B cell (primary cell): ENCODE measurements around the gene MCCD1. TPM values are rescaled to one million over a fixed set of nuclear protein-coding genes. Genes with fewer than 3 reads are reported as not detected.
A peak's percentile ranks its signal among the peaks of the same experiment; 100 is the strongest.

Experiments
- ATAC-seq: fragments of 200-7000 bp; cut with Tn5 transposase; one replicate; pipeline ENCODE4 v1.10.0; 2021; ENCODE audit warnings: low read depth, mild to moderate bottlenecking, moderate number of reproducible peaks, moderate library complexity
- CTCF ChIA-PET: fragments of 350-600 bp; sonication (Branson Sonifier 250); formaldehyde crosslinking; loops from one replicate; lab custom pipeline; 2021; ENCODE audit warnings: antibody characterized with exemption, inconsistent platforms; lab: Charles Lee
- POLR2A ChIA-PET: fragments of 350-600 bp; sonication (Branson Sonifier 250); formaldehyde crosslinking; loops from one replicate; lab custom pipeline; 2021; ENCODE audit warnings: antibody characterized with exemption; lab: Charles Lee
- DNase-seq: peaks from one replicate; pipeline ENCODE4 v3.0.0; 2013
- H2AFZ ChIP-seq: 2 replicates; pipeline ENCODE4 v1.6.1; 2012; ENCODE audit warnings: mild to moderate bottlenecking, low read depth, low read length; ENCODE audit not compliant: insufficient read depth, poor library complexity, severe bottlenecking
- H3K27ac ChIP-seq, 2 donors: 1 replicate in 1 of 2; 2 replicates in 1 of 2; pipeline ENCODE4 v1.5.1; 2012 to 2013; ENCODE audit warnings: low read length in 2 of 2, mild to moderate bottlenecking in 2 of 2, moderate library complexity in 1 of 2
- H3K27me3 ChIP-seq, 4 experiments: fragments of 200-600 bp in 1 of 4; sonication (generic) in 1 of 4; replicated peaks in 1 of 4; 1 replicate in 2 of 4; 2 replicates in 2 of 4; pipeline versions ENCODE4 v1.6.1 to v1.7.0; 2013 to 2016; ENCODE audit warnings: low read length in 3 of 4, mild to moderate bottlenecking in 2 of 4, mixed read lengths in 1 of 4, moderate library complexity in 1 of 4; ENCODE audit not compliant: insufficient read depth in 4 of 4, control insufficient read depth in 3 of 4; ENCODE audit errors: control extremely low read depth in 1 of 4
- H3K36me3 ChIP-seq, 2 experiments: replicated peaks in 1 of 2; 1 replicate in 1 of 2; 2 replicates in 1 of 2; pipeline versions ENCODE4 v1.6.1 to v1.7.1; 2013; ENCODE audit warnings: low read length in 1 of 2; ENCODE audit not compliant: insufficient read depth in 2 of 2, control insufficient read depth in 1 of 2; ENCODE audit errors: control extremely low read depth in 1 of 2, extremely low read depth in 1 of 2
- H3K4me1 ChIP-seq, 2 donors: fragments of 200-600 bp in 1 of 2; sonication (generic) in 1 of 2; 1 replicate in 1 of 2; 2 replicates in 1 of 2; pipeline versions ENCODE4 v1.5.1 to v1.6.1; 2013 to 2017; ENCODE audit warnings: low read length in 2 of 2; ENCODE audit not compliant: control insufficient read depth in 2 of 2, insufficient read depth in 2 of 2
- H3K4me2 ChIP-seq: replicated peaks from 2 replicates; pipeline ENCODE3; 2012; ENCODE audit warnings: mild to moderate bottlenecking, low read depth, low read length; ENCODE audit not compliant: poor library complexity, severe bottlenecking
- H3K4me3 ChIP-seq, 5 experiments: fragments of 200-600 bp in 1 of 5; sonication (generic) in 1 of 5; 1 replicate in 3 of 5; 2 replicates in 2 of 5; pipeline versions ENCODE4 v1.5.1 to v1.7.0; 2011 to 2016; ENCODE audit warnings: low read length in 4 of 5, mild to moderate bottlenecking in 4 of 5, low read depth in 2 of 5, control low read depth in 1 of 5, moderate library complexity in 1 of 5; ENCODE audit not compliant: insufficient read depth in 1 of 5; ENCODE audit errors: control extremely low read depth in 1 of 5, extremely low read depth in 1 of 5
- H3K79me2 ChIP-seq: fragments of 200-600 bp; sonication (generic); one replicate; pipeline ENCODE4 v1.6.0; 2016; ENCODE audit warnings: low read length; ENCODE audit not compliant: control insufficient read depth, insufficient read depth
- H3K9ac ChIP-seq: fragments of 200-600 bp; sonication (generic); 2 replicates; pipeline ENCODE4 v1.6.1; 2017; ENCODE audit warnings: mild to moderate bottlenecking, low read length, moderate library complexity
- H3K9me3 ChIP-seq, 3 donors: one replicate each; pipeline versions ENCODE4 v1.6.1 to v1.7.1; 2013; ENCODE audit warnings: low read length in 2 of 3; ENCODE audit not compliant: control insufficient read depth in 2 of 3, insufficient read depth in 1 of 3; ENCODE audit errors: control extremely low read depth in 1 of 3
- H4K20me1 ChIP-seq: 2 replicates; pipeline ENCODE4 v1.6.0; 2012; ENCODE audit warnings: mild to moderate bottlenecking, low read length; ENCODE audit not compliant: insufficient read depth, control insufficient read depth, poor library complexity, severe bottlenecking
- H3K27ac Mint-ChIP-seq: one replicate; pipeline ENCODE4 v1.8.0; 2021; ENCODE audit warnings: mixed read lengths
- H3K27me3 Mint-ChIP-seq: one replicate; pipeline ENCODE4 v1.8.0; 2021; ENCODE audit warnings: mixed read lengths
- H3K4me1 Mint-ChIP-seq: one replicate; pipeline ENCODE4 v1.8.0; 2021; ENCODE audit warnings: mixed read lengths
- H3K4me3 Mint-ChIP-seq: one replicate; pipeline ENCODE4 v1.8.0; 2021; ENCODE audit warnings: mixed read lengths
- H3K9me3 Mint-ChIP-seq: one replicate; pipeline ENCODE4 v1.8.0; 2022; ENCODE audit warnings: mixed read lengths; ENCODE audit not compliant: insufficient read depth
- CTCF ChIP-seq: fragments of 200-600 bp; IDR thresholded peaks from one replicate; pipeline ENCODE4 v1.8.0; 2022; ENCODE audit warnings: antibody characterized with exemption, mild to moderate bottlenecking
- EZH2 ChIP-seq: IDR thresholded peaks from 2 replicates; pipeline ENCODE4 v1.6.1; 2012; ENCODE audit warnings: borderline replicate concordance, low read depth, mild to moderate bottlenecking, moderate library complexity, low read length; ENCODE audit not compliant: insufficient read depth, poor library complexity, severe bottlenecking
- WGBS: methylation state at CpG from one replicate; pipeline ENCODE4 v1.1.5; 2013; ENCODE audit warnings: missing lambda C conversion rate; ENCODE audit not compliant: insufficient coverage; 5-methylcytosine and 5-hydroxymethylcytosine counted together
- intact Hi-C: fragments of 100-400 bp; cut with micrococcal nuclease; formaldehyde crosslinking; loops from one replicate; pipeline ENCODE4 v1.10.0; 2022
- polyA plus RNA-seq: library from polyadenylated mRNA; depleted of rRNA; stranded (reverse); fragments of >200 nt; gene quantifications from 2 replicates; pipeline ENCODE4 v1.2.3, GENCODE V29; 2012
- total RNA-seq, 2 donors: library from RNA; stranded (reverse); fragments of 120-200 nt in 1 of 2; gene quantifications; 1 replicate in 1 of 2; 2 replicates in 1 of 2; pipeline versions ENCODE4 v1.2.3 to v1.2.4, GENCODE V29; 2013 to 2022

MCCD1 gene
- total and polyA plus RNA-seq, 2 donors (not counting 1 experiment from before 2014, with no cell fraction given) = not detected

DNA sequence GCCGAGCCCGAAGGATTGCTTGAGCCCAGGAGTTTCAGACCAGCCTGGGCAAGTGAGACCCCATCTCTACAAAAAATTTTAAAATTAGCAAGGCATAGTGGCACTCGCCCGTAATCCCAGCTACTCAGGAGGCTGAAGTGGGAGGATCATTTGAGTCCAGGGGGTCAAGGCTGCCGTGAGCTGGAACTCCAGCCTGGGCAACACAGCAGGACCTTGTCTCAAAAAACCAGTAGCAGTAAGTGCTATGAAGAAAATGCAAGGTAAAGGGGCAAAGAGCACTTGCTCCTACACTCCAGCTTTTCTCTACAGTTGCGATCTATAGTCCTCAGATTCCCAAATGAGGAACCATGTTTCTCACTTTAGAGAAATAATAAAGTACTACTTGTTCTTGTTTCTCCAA lies 14.9 kb downstream of the MCCD1 start:
- no peaks in the 10 kb centered on the region for H3K27me3 Mint-ChIP-seq
- H4K20me1 ChIP-seq = peaks cover 23% of the 10 kb centered on the region
- H3K79me2 ChIP-seq = peaks cover 43% of the 10 kb centered on the region
- no peak overlapping the region for H3K27ac ChIP-seq
- no peak overlapping the region for H2AFZ ChIP-seq
- no peak overlapping the region for H3K4me2 ChIP-seq
- no peak overlapping the region for H3K27ac Mint-ChIP-seq
- CTCF ChIA-PET = interaction anchor here (2.3 to 29.4 kb wide), 3 partner anchors 7 to 47 kb away, joined by 6 to 2241 read pairs (median 23); partner anchors contain the start of genes LST1, LTB, NCR3 and TNF
- intact Hi-C loops = loop anchor here (5.0 kb wide), 1 partner anchor 194 kb away; the partner anchor contains the start of gene CLIC1
- DNase-seq (peak; percentile 7), ATAC-seq (no peak)
- peaks cover 0 to 3% (median 0%) of the 10 kb centered on the region in 3 donors for H3K9me3 ChIP-seq
- H3K9ac ChIP-seq = no peak overlapping the region
- peaks cover 0 to 23% of the 10 kb centered on the region in 2 experiments for H3K36me3 ChIP-seq
- no peaks in the 10 kb centered on the region for H3K9me3 Mint-ChIP-seq
- H3K4me1 Mint-ChIP-seq = peaks cover 54% of the 10 kb centered on the region
- peaks cover 47 to 56% of the 10 kb centered on the region in 2 donors for H3K4me1 ChIP-seq
- WGBS = 100% methylated on average over 2 of the region's 6 CpGs
- POLR2A ChIA-PET = no interaction called here
- TF ChIP-seq CTCF (no peak), EZH2 (no peak)
- no peak overlapping the region for H3K4me3 ChIP-seq
- no peak overlapping the region for H3K4me3 Mint-ChIP-seq
- no peaks in the 10 kb centered on the region for H3K27me3 ChIP-seq

DNA sequence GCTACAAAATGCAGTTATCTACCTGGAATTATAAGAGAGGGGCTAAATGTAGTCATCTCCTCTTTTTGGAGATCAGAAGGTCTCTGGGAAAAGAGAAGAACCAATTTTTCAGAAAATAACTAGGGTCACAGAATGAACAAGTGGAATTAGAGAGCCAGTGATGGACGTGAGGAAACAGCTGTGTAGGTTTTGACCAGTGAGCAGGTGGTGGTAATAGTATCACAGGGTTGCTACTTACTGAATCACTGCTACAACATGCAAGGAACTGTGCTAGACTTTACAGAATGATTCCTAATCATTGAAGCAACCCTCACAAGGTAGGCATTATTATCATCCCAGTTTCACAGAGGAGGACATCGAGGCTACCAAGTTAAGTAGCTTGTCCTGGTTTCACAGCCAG lies 15.9 kb downstream of the MCCD1 start:
- Histone ChIP-seq H4K20me1 (peaks cover 13% of the 10 kb centered on the region), H3K4me1 (peaks cover 37 to 53% of the 10 kb centered on the region in 2 donors), H3K4me3 (no peak overlapping the region), H3K9ac (no peak overlapping the region), H3K27me3 (no peaks in the 10 kb centered on the region), H3K9me3 (peaks cover 0 to 3% (median 0%) of the 10 kb centered on the region in 3 donors), H3K4me2 (no peak overlapping the region), H3K79me2 (peaks cover 37% of the 10 kb centered on the region), H2AFZ (no peak overlapping the region), H3K27ac (no peak overlapping the region), H3K36me3 (peaks cover 0 to 12% of the 10 kb centered on the region in 2 experiments)
- ATAC-seq (no peak), DNase-seq (no peak)
- no peaks in the 10 kb centered on the region for H3K27me3 Mint-ChIP-seq
- no peak overlapping the region for H3K27ac Mint-ChIP-seq
- POLR2A ChIA-PET = interaction anchor here (42.6 kb wide), 1 partner anchor 40 kb away, joined by 1450 read pairs; the partner anchor contains the start of genes LST1, LTA, LTB and NCR3
- 100% methylated on average over 1 of the region's 2 CpGs for WGBS
- intact Hi-C loops = loop anchor here (5.0 kb wide), 1 partner anchor 193 kb away; the partner anchor contains the start of gene CLIC1
- H3K9me3 Mint-ChIP-seq = no peaks in the 10 kb centered on the region
- H3K4me3 Mint-ChIP-seq = peak overlapping the region; percentile 6
- peaks cover 51% of the 10 kb centered on the region for H3K4me1 Mint-ChIP-seq
- TF ChIP-seq CTCF (no peak), EZH2 (no peak)
- CTCF ChIA-PET = interaction anchor here (1.3 to 29.4 kb wide), 2 partner anchors 46 to 50 kb away, joined by 4 to 2241 read pairs; partner anchors contain the start of genes LST1, LTB, NCR3 and TNF
